Renal cortical epithelial cell (primary cell): Measurements from ENCODE around the gene TBC1D32. TPM values are rescaled to one million over a fixed set of nuclear protein-coding genes. Genes with fewer than 3 reads are reported as not detected.
"Not testable (repeated sequence)": the region's sequence is repeated elsewhere in the genome, so short reads cannot be mapped to it uniquely, and the experiment has no call there.

Experiments used
- DNase-seq: peaks from one replicate; pipeline ENCODE4 v3.0.0-alpha.2; 2011; ENCODE audit warnings: low read depth
- total RNA-seq: library from RNA; depleted of rRNA; stranded (reverse); fragments of >200 nt; gene quantifications from 2 replicates; pipeline ENCODE4 v1.2.3, GENCODE V29; 2014

The TBC1D32 gene
- total RNA-seq, 1 donor from 2014 or later: 22.9 TPM

- DNase-seq: no peak
Observed at GRCh38 chr6:121333196-121333595, 1.1 kb downstream of the TBC1D32 start.

DNA sequence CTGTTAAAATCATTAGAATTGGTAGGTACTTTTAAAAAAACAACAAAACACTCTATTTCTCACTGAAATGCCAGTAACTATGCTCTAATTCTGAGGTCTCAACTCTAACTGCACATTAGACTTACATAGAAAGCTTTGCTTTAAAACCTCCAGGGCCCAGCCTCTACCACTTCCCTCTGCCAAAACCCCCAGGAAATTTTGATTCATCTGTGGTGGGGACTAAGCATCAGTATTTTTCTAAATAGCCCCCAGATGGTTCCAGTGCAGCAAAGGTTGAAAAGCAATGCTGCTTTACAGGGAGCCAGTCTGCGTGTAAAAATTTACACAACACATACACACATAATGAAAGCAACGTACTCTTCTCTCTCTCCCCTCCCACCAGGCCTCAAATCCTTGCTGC lies 3.8 kb downstream of the TBC1D32 start:
- DNase-seq: no peak

DNA sequence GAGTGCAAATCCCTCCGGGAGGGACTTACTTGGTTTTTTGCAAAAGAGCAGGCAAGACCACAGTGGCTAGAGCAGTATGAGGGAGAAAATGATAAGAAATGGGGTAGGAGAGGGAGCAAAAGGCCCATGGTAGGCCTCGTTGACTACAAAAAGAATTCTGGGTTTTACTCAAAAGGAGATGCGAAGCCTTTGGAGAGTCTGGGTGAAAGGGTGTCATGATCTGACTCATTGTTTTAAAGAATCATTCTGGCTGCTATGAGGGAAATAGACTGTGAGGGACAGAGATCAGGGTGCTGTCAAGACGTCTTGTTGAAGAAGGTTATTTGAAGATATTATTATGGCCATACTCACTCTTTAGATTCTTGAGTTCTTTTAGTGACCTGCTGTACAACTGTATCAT lies 13.0 kb downstream of the TBC1D32 start:
- no peak for DNase-seq

- DNase-seq: no peak
Observed at GRCh38 chr6:121319603-121320002, 14.7 kb downstream of the TBC1D32 start.

GRCh38 chr6:121319112-121319553 lies 15.1 kb downstream of the TBC1D32 start:
- peak; percentile 49 for DNase-seq

DNA sequence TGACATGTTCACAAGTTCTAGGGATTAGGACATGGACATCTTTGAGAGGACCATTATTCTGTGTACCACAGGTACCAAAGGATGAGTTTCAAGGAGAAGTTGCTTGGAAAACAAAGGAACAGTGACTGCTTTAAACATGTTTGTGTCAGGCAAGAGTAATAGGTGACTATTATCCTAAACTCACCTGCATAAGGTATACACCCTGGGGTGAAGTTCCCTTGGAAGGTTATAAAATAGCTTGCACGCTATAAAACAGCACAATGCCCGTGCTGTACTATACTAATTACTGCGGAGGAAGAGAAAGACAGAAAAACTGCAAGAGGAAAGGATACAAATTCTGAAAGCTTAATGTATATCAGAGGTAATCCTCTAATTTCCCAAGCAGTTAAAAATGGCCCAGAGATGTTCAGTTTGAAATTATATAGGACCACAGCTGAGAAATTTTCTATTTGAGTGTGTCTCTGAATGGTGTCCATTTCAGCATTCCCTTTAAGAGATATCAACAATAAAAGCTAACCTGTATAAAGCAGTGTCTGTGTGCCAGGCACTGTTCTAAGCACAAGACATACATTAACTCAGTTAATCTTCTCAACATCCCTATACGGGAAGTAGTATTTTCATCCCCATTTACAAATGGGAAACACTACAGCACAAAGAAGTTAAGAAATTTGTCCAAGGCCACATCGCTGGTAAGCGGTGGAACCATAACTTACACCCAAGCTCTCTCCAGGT lies 19.7 kb downstream of the TBC1D32 start:
- DNase-seq: no peak

DNA sequence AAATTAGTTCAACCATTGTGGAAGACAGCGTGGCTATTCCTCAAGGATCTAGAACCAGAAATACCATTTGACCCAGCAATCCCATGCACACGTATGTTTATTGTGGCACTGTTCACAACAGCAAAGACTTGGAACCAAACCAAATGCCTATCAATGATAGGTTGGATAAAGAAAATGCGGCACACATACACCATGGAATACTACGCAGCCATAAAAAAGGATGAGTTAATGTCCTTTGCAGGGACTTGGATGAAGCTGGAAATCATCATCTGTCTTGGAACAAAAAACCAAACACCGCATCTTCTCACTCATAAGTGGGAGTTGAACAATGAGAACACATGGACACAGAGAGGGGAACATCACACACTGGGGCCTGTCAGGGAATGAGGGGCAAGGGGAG lies 22.5 kb downstream of the TBC1D32 start:
- not testable (repeated sequence) for DNase-seq

- no peak for DNase-seq
Observed at GRCh38 chr6:121310495-121310894, 23.8 kb downstream of the TBC1D32 start.

DNA sequence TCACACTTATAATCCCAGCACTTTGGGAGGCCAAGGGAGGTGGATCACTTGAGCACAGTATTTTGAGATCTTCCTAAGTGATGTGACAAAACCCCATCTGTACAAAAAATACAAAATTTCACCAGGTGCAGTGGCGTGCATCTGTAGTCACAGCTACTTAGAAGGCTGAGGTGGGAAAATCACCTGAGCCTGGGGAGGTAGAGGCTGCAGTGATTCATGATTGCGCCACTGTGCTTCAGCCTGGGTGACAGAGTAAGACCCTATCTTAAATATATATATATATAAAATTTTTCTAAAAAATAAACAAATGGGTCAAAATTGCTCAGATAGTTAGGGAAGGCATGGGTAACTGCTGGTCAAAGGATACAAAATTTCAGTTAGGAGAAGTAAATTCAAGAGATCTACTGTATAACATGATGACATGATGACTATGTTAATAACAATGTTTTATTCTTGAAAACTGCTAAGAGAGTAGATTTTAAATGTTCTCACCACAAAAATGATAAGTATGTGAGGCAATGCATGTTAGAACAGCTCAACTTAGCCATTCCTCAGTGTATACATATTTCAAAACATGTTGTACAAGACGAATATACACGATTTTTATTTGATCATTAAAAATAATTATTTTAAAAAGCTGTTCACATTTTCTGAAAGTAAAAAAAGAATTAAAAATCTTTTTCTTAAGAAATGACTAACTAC lies 24.4 kb downstream of the TBC1D32 start:
- DNase-seq: no peak

DNA sequence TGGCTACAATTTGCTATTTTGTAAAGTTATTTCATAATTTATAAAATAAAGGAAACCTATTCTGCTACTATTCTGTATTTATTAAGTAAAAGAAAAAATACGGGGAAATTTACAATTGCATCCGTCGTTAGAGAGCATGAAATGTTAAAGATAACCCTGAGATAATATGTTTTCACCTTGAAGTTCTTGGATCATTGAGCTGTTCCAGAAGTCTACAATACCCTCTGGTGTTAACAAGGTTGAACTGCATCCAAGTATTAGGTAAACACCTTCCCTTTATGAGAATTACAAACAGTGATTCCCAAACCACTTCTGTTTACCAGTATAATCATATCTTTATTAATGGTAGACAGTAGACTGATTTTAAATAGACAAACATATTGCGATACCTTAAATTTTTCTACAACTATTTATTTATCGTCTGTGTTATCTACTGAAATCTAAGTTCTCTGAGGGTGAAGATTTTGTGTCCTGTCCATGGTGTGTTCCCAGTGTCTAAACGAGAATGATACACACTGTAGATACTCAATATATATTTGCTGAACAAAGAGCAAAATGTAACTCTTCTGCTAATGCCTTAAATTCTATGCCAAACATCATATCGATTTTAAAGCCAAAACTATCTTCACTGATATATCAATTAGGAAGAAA lies 28.2 kb downstream of the TBC1D32 start:
- DNase-seq: peak; percentile 68

GRCh38 chr6:121302882-121303281 lies 31.4 kb downstream of the TBC1D32 start:
- no peak for DNase-seq

DNA sequence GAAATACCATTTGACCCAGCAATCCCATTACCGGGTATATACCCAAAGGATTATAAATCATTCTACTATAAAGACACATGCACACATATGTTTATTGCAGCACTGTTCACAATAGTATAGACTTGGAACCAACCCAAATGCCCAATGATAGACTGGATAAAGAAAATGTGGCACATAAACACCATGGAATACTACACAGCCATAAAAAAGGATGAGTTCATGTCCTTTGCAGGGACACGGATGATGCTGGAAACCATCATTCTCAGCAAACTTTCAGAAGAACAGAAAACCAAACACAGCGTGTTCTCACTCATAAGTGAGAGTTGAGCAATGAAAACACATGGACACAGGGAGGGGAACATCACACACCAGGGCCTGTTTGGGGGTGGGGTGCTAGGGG lies 33.1 kb downstream of the TBC1D32 start:
- not testable (repeated sequence) for DNase-seq

DNA sequence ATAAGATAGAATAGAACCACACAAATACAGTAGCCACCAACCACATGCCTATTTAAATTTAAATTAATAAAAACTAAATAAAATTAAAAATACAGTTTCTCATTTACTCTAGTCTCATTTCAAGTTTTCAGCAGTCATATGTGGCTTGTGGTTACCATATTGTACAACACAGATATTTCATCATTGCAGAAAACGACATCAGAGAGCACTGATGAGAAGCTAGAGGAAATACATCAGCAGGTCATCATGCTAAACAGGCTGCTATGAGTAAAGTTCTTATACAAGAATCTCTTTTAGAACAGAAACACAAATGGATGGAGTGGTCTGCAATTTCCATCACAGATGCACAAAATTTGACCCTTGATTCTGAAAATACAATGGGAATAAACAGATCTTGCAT lies 36.6 kb downstream of the TBC1D32 start:
- DNase-seq: no peak

- no peak for DNase-seq
Observed at GRCh38 chr6:121285041-121285440, 49.2 kb downstream of the TBC1D32 start.

DNA sequence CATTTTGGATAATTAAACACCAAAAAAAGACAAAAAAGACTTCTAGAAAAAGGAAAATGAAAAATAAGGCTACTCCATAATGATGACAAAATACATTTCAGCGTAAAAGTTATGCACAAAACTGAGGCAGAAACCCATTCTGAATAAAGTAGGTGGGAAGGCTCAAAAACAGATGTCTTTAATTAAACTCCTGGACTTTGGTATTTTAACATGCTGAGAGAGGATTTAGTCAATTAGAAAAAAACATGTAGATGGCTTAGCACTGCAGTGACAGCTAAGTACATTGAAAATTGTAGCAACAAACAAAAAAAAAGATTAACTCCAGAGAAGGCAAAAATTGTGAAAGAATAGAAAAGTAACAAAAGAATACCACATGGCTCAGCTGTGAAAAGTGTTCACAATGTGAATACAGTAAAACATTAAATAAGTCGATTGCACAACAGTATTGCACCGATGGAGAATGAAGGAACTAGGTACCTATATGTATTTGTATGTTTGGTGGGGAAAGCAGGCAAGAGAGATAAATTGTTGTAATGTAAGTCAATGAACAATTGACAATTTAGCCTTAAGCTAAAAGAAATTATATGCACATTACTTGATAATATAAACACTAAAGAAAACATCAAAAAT lies 59.5 kb downstream of the TBC1D32 start:
- DNase-seq: no peak

- no peak for DNase-seq
Observed at GRCh38 chr6:121263742-121264141, 70.5 kb downstream of the TBC1D32 start.

- no peak for DNase-seq
Observed at GRCh38 chr6:121260651-121261102, 73.6 kb downstream of the TBC1D32 start.

DNA sequence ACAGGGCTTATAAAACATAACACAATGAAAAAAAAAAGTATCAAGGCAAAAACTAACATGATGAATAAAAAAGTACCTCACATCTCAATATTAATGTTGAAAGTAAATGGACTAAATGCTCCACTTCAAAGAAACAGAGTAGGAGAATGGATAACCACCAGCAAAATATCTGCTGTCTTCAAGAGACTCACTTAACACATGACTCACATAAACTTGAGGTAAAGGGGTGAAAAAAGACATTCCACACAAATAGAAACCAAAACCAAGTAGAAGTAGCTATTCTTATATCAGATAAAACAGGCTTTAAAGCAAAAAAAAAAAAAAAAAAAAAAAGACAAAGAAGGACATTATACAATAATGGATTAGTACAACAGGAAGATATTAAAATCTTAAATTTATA lies 86.9 kb downstream of the TBC1D32 start:
- peak; percentile 62 for DNase-seq

- no peak for DNase-seq
Observed at GRCh38 chr6:121242386-121242785, 91.9 kb downstream of the TBC1D32 start.

- DNase-seq: no peak
Observed at GRCh38 chr6:121237859-121238258, 96.4 kb downstream of the TBC1D32 start.

GRCh38 chr6:121236984-121237383 lies 97.3 kb downstream of the TBC1D32 start:
- DNase-seq: no peak

GRCh38 chr6:121235386-121235785 lies 98.9 kb downstream of the TBC1D32 start:
- DNase-seq: no peak
